Fibroblast of lung (primary cell): Measurements from ENCODE around the gene RTN4IP1. TPM values are rescaled to one million over a fixed set of nuclear protein-coding genes. Genes with fewer than 3 reads are reported as not detected.

Experiments used
- DNase-seq, 2 donors: peaks; one replicate each; pipeline versions ENCODE4 v3.0.0 to v3.0.0-alpha.2; 2010; ENCODE audit warnings: low read depth in 2 of 2
- H2AFZ ChIP-seq: 2 replicates; pipeline ENCODE4 v1.5.1; 2012; ENCODE audit warnings: low read length, control low read depth, inconsistent platforms
- H3K27ac ChIP-seq: 2 replicates; pipeline ENCODE4 v1.5.1; 2011; ENCODE audit warnings: low read length, control low read depth; ENCODE audit not compliant: insufficient read depth
- H3K27me3 ChIP-seq: 2 replicates; pipeline ENCODE4 v1.5.1; 2011; ENCODE audit warnings: mild to moderate bottlenecking, low read length; ENCODE audit not compliant: control insufficient read depth, insufficient read depth
- H3K36me3 ChIP-seq: 2 replicates; pipeline ENCODE4 v1.5.1; 2011; ENCODE audit warnings: low read length; ENCODE audit not compliant: control insufficient read depth, insufficient read depth
- H3K4me1 ChIP-seq: 2 replicates; pipeline ENCODE4 v1.5.1; 2011; ENCODE audit warnings: low read length; ENCODE audit not compliant: control insufficient read depth, insufficient read depth; ENCODE audit errors: extremely low read depth
- H3K4me2 ChIP-seq: 2 replicates; pipeline ENCODE4 v1.5.1; 2011; ENCODE audit warnings: low read length, control low read depth; ENCODE audit not compliant: insufficient read depth; ENCODE audit errors: extremely low read depth
- H3K4me3 ChIP-seq, 4 experiments: fragments of 200-600 bp in 1 of 4; sonication (generic) in 1 of 4; replicated peaks in 1 of 4; 2 replicates each; pipeline ENCODE4 v1.5.1; 2011 to 2016; ENCODE audit warnings: low read length in 4 of 4, low read depth in 3 of 4, mild to moderate bottlenecking in 3 of 4, control low read depth in 2 of 4, inconsistent platforms in 1 of 4, mixed read lengths in 1 of 4; ENCODE audit not compliant: insufficient read depth in 1 of 4; ENCODE audit errors: control extremely low read depth in 1 of 4
- H3K79me2 ChIP-seq: 2 replicates; pipeline ENCODE4 v1.5.1; 2012; ENCODE audit warnings: mild to moderate bottlenecking, low read length, inconsistent platforms; ENCODE audit not compliant: control insufficient read depth, insufficient read depth
- H3K9ac ChIP-seq: 2 replicates; pipeline ENCODE4 v1.5.1; 2011; ENCODE audit warnings: mild to moderate bottlenecking, low read length, control low read depth; ENCODE audit not compliant: insufficient read depth
- H3K9me3 ChIP-seq: 2 replicates; pipeline ENCODE4 v1.5.1; 2012; ENCODE audit warnings: low read depth, low read length; ENCODE audit not compliant: control insufficient read depth, insufficient read depth
- H4K20me1 ChIP-seq: 2 replicates; pipeline ENCODE4 v1.5.1; 2011; ENCODE audit warnings: low read length; ENCODE audit not compliant: control insufficient read depth, insufficient read depth; ENCODE audit errors: extremely low read depth
- EZH2 ChIP-seq: IDR thresholded peaks from 2 replicates; pipeline ENCODE4 v1.5.1; 2012; ENCODE audit warnings: low read length, control low read depth, mild to moderate bottlenecking; ENCODE audit errors: missing control alignments
- polyA plus RNA-seq, 2 donors: library from polyadenylated mRNA; depleted of rRNA in 1 of 2; stranded (reverse) in 1 of 2; unstranded in 1 of 2; fragments of >200 nt; gene quantifications; 2 replicates each; pipeline ENCODE4 v1.2.1, GENCODE V29; 2011 to 2012; ENCODE audit warnings: missing spikeins in 1 of 2
- total RNA-seq: library from RNA; depleted of rRNA; stranded (reverse); fragments of >200 nt; gene quantifications from 2 replicates; pipeline ENCODE4 v1.2.1, GENCODE V29; 2014
- TF ChIP-seq, protein P1 (sequence below), 2 donors: IDR thresholded peaks in 1 of 2; conservative IDR thresholded peaks in 1 of 2; 1 replicate in 1 of 2; 2 replicates in 1 of 2; pipeline ENCODE4 v1.5.1; 2011 to 2012; ENCODE audit warnings: low read length in 2 of 2, control low read depth in 1 of 2, inconsistent platforms in 1 of 2, low read depth in 1 of 2, mild to moderate bottlenecking in 1 of 2

Gene RTN4IP1
- total and polyA plus RNA-seq, 2 donors (not counting 1 experiment from before 2014, with no cell fraction given): 8.4 to 9.2 TPM

DNA sequence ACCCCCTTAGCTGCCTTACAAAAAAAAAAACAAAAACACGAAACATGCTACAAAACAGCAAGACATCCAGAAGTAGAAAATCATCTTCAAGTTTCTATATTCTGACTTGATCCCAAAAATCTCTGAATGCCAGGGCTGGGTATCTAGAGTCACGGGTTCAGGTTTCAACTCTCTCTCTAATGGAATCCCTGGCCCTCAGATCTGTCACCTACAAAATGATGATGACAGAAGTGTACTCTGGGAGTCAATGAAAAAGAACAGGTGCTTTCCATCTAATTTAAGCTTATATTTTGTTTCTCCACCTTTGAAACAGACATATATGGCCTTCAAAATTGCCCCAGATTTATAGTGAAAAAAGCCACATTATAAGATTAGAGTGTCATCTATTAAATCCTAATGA lies 18.3 kb downstream of the RTN4IP1 start:
- no peak overlapping the region for H3K4me2 ChIP-seq
- no peak for TF ChIP-seq EZH2
- TF ChIP-seq, protein P1, sequence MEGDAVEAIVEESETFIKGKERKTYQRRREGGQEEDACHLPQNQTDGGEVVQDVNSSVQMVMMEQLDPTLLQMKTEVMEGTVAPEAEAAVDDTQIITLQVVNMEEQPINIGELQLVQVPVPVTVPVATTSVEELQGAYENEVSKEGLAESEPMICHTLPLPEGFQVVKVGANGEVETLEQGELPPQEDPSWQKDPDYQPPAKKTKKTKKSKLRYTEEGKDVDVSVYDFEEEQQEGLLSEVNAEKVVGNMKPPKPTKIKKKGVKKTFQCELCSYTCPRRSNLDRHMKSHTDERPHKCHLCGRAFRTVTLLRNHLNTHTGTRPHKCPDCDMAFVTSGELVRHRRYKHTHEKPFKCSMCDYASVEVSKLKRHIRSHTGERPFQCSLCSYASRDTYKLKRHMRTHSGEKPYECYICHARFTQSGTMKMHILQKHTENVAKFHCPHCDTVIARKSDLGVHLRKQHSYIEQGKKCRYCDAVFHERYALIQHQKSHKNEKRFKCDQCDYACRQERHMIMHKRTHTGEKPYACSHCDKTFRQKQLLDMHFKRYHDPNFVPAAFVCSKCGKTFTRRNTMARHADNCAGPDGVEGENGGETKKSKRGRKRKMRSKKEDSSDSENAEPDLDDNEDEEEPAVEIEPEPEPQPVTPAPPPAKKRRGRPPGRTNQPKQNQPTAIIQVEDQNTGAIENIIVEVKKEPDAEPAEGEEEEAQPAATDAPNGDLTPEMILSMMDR (conservative IDR thresholded peaks at IDR 0.05 in 1 of 2, IDR thresholded peaks at IDR 0.05 in 1 of 2; ENCODE audit: low read depth in 1 of 2, low read length in 2 of 2): no peak
- H3K36me3 ChIP-seq: no peaks in the 10 kb centered on the region
- DNase-seq: no peak
- H2AFZ ChIP-seq: no peak overlapping the region
- no peaks in the 10 kb centered on the region for H4K20me1 ChIP-seq
- H3K4me1 ChIP-seq: no peaks in the 10 kb centered on the region
- no peak overlapping the region for H3K9ac ChIP-seq
- H3K4me3 ChIP-seq: no peak overlapping the region
- H3K27ac ChIP-seq: no peak overlapping the region
- no peaks in the 10 kb centered on the region for H3K79me2 ChIP-seq
- no peaks in the 10 kb centered on the region for H3K27me3 ChIP-seq
- H3K9me3 ChIP-seq: no peaks in the 10 kb centered on the region

DNA sequence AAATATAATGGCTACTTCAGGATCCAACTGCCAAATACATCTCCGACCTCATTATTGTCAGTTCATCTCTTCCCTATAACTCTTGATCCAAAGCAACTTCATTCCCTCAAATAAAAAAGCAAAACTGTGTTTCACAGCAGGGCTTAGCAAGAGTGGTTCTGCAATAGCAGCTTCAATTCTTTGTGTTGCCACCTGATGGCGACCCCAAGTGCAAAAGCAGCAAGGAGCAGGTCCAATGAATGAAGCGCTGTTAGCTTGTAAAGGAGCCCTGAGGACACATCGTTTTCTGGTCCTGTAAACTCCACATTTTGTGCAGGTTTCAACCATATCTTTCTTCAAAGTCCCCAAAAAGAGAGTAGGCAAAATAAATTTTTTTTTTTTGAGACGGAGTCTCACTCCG lies 19.6 kb downstream of the RTN4IP1 start:
- Histone ChIP-seq H3K9ac (no peak overlapping the region), H3K27me3 (no peaks in the 10 kb centered on the region), H2AFZ (no peak overlapping the region), H3K4me3 (no peak overlapping the region), H3K79me2 (no peaks in the 10 kb centered on the region), H3K9me3 (no peaks in the 10 kb centered on the region), H3K36me3 (no peaks in the 10 kb centered on the region), H3K4me2 (no peak overlapping the region), H3K4me1 (no peaks in the 10 kb centered on the region), H3K27ac (no peak overlapping the region), H4K20me1 (no peaks in the 10 kb centered on the region)
- DNase-seq: no peak
- no peak for TF ChIP-seq EZH2
- TF ChIP-seq, protein P1 (conservative IDR thresholded peaks at IDR 0.05 in 1 of 2, IDR thresholded peaks at IDR 0.05 in 1 of 2; ENCODE audit: low read depth in 1 of 2, low read length in 2 of 2): peak; percentile 25 to 35

DNA sequence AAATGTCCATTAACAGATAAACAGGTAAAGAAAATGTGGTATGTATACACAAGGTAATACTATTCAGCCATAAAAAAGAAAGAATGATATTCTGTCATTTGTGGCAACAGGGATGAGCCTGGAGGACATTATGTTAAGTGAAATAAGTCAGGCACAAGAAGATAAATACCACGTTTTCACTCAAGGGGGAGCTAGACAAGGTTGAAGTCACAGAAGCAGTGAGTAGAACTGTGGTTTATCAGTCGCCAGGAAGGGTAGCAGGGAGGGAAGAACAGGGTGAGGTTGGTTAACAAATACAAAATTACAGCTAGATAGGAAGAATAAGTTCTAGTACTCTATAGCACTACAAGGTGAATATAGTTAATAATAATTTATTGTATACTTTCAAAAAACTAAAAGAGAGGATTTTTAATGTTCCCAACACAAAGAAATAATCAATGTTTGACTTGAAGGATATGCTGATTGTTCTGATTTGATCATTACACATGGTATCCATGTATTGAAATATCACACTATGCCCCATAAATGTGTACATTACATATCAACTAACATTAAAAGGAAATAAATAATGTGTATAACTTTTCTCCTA lies 21.1 kb downstream of the RTN4IP1 start:
- H3K4me1 ChIP-seq: no peaks in the 10 kb centered on the region
- no peak overlapping the region for H2AFZ ChIP-seq
- no peaks in the 10 kb centered on the region for H3K9me3 ChIP-seq
- no peak overlapping the region for H3K4me2 ChIP-seq
- H3K27me3 ChIP-seq: no peaks in the 10 kb centered on the region
- H3K79me2 ChIP-seq: no peaks in the 10 kb centered on the region
- H3K36me3 ChIP-seq: no peaks in the 10 kb centered on the region
- no peak overlapping the region for H3K4me3 ChIP-seq
- TF ChIP-seq EZH2: no peak
- TF ChIP-seq, protein P1 (conservative IDR thresholded peaks at IDR 0.05 in 1 of 2, IDR thresholded peaks at IDR 0.05 in 1 of 2; ENCODE audit: low read depth in 1 of 2, low read length in 2 of 2): peak; percentile 60 to 65
- peak; percentile 51 to 59 for DNase-seq
- H3K9ac ChIP-seq: no peak overlapping the region
- H3K27ac ChIP-seq: no peak overlapping the region
- no peaks in the 10 kb centered on the region for H4K20me1 ChIP-seq
